PC-9 (cell line): ENCODE results near the gene LAYN. TPM values are rescaled to one million over a fixed set of nuclear protein-coding genes. Genes with fewer than 3 reads are reported as not detected.
A peak's percentile ranks its signal among the peaks of the same experiment; 100 is the strongest.

Experiments
- BruUV-seq: library from RNA; stranded (reverse); fragments of 400-500 nt; replicated peaks from 2 replicates; lab custom pipeline; 2021; lab: Mats Ljungman, UMichigan
- CTCF ChIA-PET: fragments of 300-600 bp; sonication (Branson Sonifier 250); formaldehyde crosslinking; loops from one replicate; lab custom pipeline; 2022; ENCODE audit warnings: antibody characterized with exemption; lab: Charles Lee
- POLR2A ChIA-PET: fragments of 300-600 bp; sonication (Branson Sonifier 250); formaldehyde crosslinking; loops from one replicate; lab custom pipeline; 2022; ENCODE audit warnings: antibody characterized with exemption; ENCODE audit not compliant: unreplicated experiment; lab: Charles Lee
- DNase-seq, 2 experiments: peaks; one replicate each; pipeline versions ENCODE4 v3.0.0 to v3.0.0-alpha.2; 2015 to 2022; ENCODE audit warnings: mixed read lengths in 1 of 2
- H2AFZ ChIP-seq: fragments of 200-600 bp; sonication (generic); 2 replicates; pipeline ENCODE4 v1.8.1; 2017; ENCODE audit warnings: antibody characterized with exemption
- H3F3A ChIP-seq: fragments of 200-600 bp; sonication (generic); 2 replicates; pipeline ENCODE4 v1.8.1; 2017; ENCODE audit warnings: antibody characterized with exemption, mild to moderate bottlenecking, low read depth; ENCODE audit not compliant: insufficient read depth
- H3K27ac ChIP-seq: fragments of 200-600 bp; sonication (generic); 2 replicates; pipeline ENCODE4 v1.6.1; 2016; ENCODE audit warnings: mixed run types
- H3K27me3 ChIP-seq: fragments of 200-600 bp; sonication (generic); 2 replicates; pipeline ENCODE4 v1.6.1; 2016; ENCODE audit warnings: low read depth, mixed run types; ENCODE audit not compliant: insufficient read depth
- H3K36me3 ChIP-seq: fragments of 200-600 bp; sonication (generic); 2 replicates; pipeline ENCODE4 v1.6.1; 2016; ENCODE audit warnings: low read depth, mixed run types
- H3K4me1 ChIP-seq: fragments of 200-600 bp; sonication (generic); replicated peaks from 2 replicates; pipeline ENCODE4 v1.6.1; 2016; ENCODE audit warnings: mixed run types; ENCODE audit not compliant: insufficient read depth
- H3K4me2 ChIP-seq: fragments of 200-600 bp; sonication (generic); 2 replicates; pipeline ENCODE4 v1.6.1; 2017; ENCODE audit warnings: mixed run types
- H3K4me3 ChIP-seq: fragments of 200-600 bp; sonication (generic); 2 replicates; pipeline ENCODE4 v1.6.1; 2016; ENCODE audit warnings: mixed run types
- H3K79me2 ChIP-seq: fragments of 200-600 bp; sonication (generic); 2 replicates; pipeline ENCODE4 v1.6.1; 2017; ENCODE audit warnings: low read depth, mixed run types
- H3K9me2 ChIP-seq: fragments of 200-600 bp; sonication (generic); 2 replicates; pipeline ENCODE4 v1.8.1; 2017; ENCODE audit warnings: mild to moderate bottlenecking; ENCODE audit not compliant: insufficient read depth
- H3K9me3 ChIP-seq: fragments of 200-600 bp; sonication (generic); 2 replicates; pipeline ENCODE4 v1.8.1; 2016; ENCODE audit warnings: low read depth; ENCODE audit not compliant: insufficient read depth
- H4K20me1 ChIP-seq: fragments of 200-600 bp; sonication (generic); 2 replicates; pipeline ENCODE4 v1.8.1; 2017; ENCODE audit not compliant: insufficient read depth
- CTCF ChIP-seq: fragments of 200-600 bp; sonication (generic); conservative IDR thresholded peaks from 2 replicates; pipeline ENCODE4 v1.6.1; 2017; ENCODE audit warnings: mixed run types, antibody characterized with exemption, mild to moderate bottlenecking, moderate library complexity
- EZH2 ChIP-seq: fragments of 200-600 bp; sonication (generic); IDR thresholded peaks from 2 replicates; pipeline ENCODE4 v1.8.0; 2017; ENCODE audit warnings: antibody characterized with exemption, low read depth
- intact Hi-C: fragments of 100-400 bp; cut with micrococcal nuclease; formaldehyde crosslinking; loops from one replicate; pipeline ENCODE4 v1.10.0; 2022; ENCODE audit not compliant: unreplicated experiment
- total RNA-seq: library from RNA; stranded (reverse); gene quantifications from 2 replicates; pipeline ENCODE4 v1.2.3, GENCODE V29; 2021

The LAYN gene
- total RNA-seq, 1 experiment from 2014 or later: 19.9 TPM

- no TSS peak for BruUV-seq
- H3K27ac ChIP-seq: peak overlapping the region; percentile 66
- POLR2A ChIA-PET: no interaction called here
Observed at GRCh38 chr11:111560800-111561199, 20.3 kb downstream of the LAYN start.

GRCh38 chr11:111561306-111561705 is 20.8 kb downstream of the LAYN start:
- Histone ChIP-seq H3K9me3 (peaks cover 1% of the 10 kb centered on the region; the same call in 1 of the 2 replicates), H3K79me2 (no peaks in the 10 kb centered on the region), H4K20me1 (no peaks in the 10 kb centered on the region), H3K4me3 (no peak overlapping the region), H3K4me2 (peak overlapping the region; percentile 32), H3K36me3 (0 out of 2 replicates have a peak, but pooled peaks cover 5% of the 10 kb centered on the region), H3K9me2 (no peaks in the 10 kb centered on the region), H3K27me3 (no peaks in the 10 kb centered on the region), H3K27ac (peak overlapping the region; percentile 66), H3F3A (peaks cover 26% of the 10 kb centered on the region), H2AFZ (no peak overlapping the region), H3K4me1 (peaks cover 28% of the 10 kb centered on the region)
- CTCF ChIA-PET: no interaction called here
- no peak for DNase-seq
- POLR2A ChIA-PET: interaction anchor here (0.6 to 1.1 kb wide), 3 partner anchors 18 to 460 kb away, joined by 3 to 6 read pairs (median 3); no protein-coding TSS in a partner anchor
- BruUV-seq: no TSS peak
- intact Hi-C loops: no loop called here
- TF ChIP-seq CTCF: no peak
- TF ChIP-seq EZH2: no peak

More at GRCh38 chr11:111560800-111561199, 20.3 kb downstream of the LAYN start:
- intact Hi-C loops: no loop called here
- TF ChIP-seq CTCF: no peak
- TF ChIP-seq EZH2: no peak
- H3K4me3 ChIP-seq: no peak overlapping the region
- H3K9me3 ChIP-seq: peaks cover 6% of the 10 kb centered on the region
- H3K79me2 ChIP-seq: no peaks in the 10 kb centered on the region
- no peaks in the 10 kb centered on the region for H3K27me3 ChIP-seq
- no peak for DNase-seq
- H3K4me1 ChIP-seq: peaks cover 28% of the 10 kb centered on the region
- no peaks in the 10 kb centered on the region for H4K20me1 ChIP-seq
- peaks cover 10% of the 10 kb centered on the region; the same call in 1 of the 2 replicates for H3K36me3 ChIP-seq
- H3F3A ChIP-seq: peaks cover 26% of the 10 kb centered on the region
- H3K4me2 ChIP-seq: peak overlapping the region; percentile 32; the same call in 1 of the 2 replicates
- H3K9me2 ChIP-seq: no peaks in the 10 kb centered on the region
- CTCF ChIA-PET: no interaction called here
- no peak overlapping the region for H2AFZ ChIP-seq

GRCh38 chr11:111561791-111562325 is 21.3 kb downstream of the LAYN start:
- H3K9me2 ChIP-seq: no peaks in the 10 kb centered on the region
- no peaks in the 10 kb centered on the region for H3K79me2 ChIP-seq
- H3K4me3 ChIP-seq: no peak overlapping the region
- intact Hi-C loops: no loop called here
- peak overlapping the region; percentile 66 for H3K27ac ChIP-seq
- no TSS peak for BruUV-seq
- H2AFZ ChIP-seq: no peak overlapping the region
- H3K36me3 ChIP-seq: no peaks in the 10 kb centered on the region
- TF ChIP-seq CTCF: no peak
- TF ChIP-seq EZH2: no peak
- H4K20me1 ChIP-seq: no peaks in the 10 kb centered on the region
- ChIA-PET POLR2A (interaction anchor here (0.6 to 1.1 kb wide), 4 partner anchors 17 to 459 kb away, joined by 3 to 6 read pairs (median 3); no protein-coding TSS in a partner anchor), CTCF (no interaction called here)
- DNase-seq: peak; percentile 38 to 94
- no peaks in the 10 kb centered on the region for H3K27me3 ChIP-seq
- no peaks in the 10 kb centered on the region; the same call in 1 of the 2 replicates for H3K9me3 ChIP-seq
- peaks cover 26% of the 10 kb centered on the region for H3F3A ChIP-seq
- H3K4me2 ChIP-seq: peak overlapping the region; percentile 32
- H3K4me1 ChIP-seq: peaks cover 28% of the 10 kb centered on the region
